GM21360 (cell line): ENCODE measurements around the gene LNX1.

ENCODE experiments used
- ATAC-seq: cut with Tn5 transposase; IDR thresholded peaks from one replicate; pipeline ENCODE4 v1.9.1; 2021; ENCODE audit warnings: mild to moderate bottlenecking, moderate library complexity; ENCODE audit not compliant: unreplicated experiment

Gene LNX1

DNA sequence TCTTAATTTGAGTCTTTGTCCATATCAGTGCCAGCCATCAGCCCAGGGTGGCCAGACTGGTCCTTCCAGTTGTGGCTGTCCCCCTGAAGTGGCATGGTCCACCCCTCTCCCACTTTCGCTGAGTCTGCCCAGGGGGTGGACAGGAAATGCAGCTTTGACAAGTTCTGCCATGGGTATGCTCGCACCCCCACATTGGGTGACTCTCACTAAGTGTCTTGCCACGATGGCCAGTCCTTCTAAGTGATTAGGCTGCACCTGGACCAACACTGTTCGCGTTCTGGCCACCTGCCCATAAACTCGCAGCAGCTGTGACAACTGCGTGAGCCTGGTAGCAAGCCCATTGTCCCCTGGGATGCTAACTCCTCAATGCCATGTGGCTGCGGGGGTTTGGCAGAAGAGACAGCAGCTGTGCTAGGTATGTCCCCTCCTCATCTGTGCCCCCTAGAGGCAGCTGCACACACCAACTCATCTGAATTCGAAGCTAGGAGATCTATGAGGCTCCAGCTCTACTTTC, 10.0 kb upstream of the LNX1 start:
- peak; percentile 58 for ATAC-seq

GRCh38 chr4:53599632-53600031, 8.3 kb upstream of the LNX1 start:
- peak; percentile 56 for ATAC-seq

DNA sequence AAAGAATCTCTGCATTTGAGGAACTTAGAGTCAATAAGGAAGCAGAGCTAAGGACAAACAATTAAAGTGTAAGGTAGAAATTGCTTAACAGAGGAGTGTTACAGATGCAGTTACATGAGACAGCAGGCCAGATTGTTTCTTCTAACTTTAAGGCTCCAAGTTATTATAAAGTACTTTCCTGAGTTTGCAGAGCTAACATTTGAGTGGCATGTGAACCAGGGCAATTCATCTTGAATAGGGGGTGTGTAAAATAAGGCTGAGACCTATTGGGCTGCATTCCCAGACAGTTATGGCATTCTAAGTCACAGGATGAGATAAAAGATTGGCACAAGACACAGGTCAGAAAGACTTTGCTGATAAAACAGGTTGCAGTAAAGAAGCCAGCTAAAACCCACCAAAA, 7.6 kb upstream of the LNX1 start:
- no peak for ATAC-seq

DNA sequence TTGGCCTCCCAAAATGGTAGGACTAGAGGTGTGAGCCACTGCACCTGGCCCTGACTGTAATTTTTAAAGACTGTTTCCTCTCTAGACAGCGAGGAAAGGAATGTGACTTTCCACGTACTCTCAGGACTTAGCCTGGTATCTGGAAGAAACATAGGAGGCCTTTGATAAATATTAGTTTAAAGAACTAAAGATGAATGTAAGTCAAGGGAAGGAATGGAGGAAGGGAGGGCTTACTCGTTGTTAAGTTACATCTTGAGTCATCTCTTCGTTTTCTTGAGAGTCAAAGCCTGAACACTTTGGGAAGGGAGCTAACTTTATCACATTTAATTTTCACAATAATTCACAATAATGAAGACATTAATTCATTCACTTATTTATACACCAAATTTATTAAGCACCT, 7.2 kb upstream of the LNX1 start:
- no peak for ATAC-seq

DNA sequence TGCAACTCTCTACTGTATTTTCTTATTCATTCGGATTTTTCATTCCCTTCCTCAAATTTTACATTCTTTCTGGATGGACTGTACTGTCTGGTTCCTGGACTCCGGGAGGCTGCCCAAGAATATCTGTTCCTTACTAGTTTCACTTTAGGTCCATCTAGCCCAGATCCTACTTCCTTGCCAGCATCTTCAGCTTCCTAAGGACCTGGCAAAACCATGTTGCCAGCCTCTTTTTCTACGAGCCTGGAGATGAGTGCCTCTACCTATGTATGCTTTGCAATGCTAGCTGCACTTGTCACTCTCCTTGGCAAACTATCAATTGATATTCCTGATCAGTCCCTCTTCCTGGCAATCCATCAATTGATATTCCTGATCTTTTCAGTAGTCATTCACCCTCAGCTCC, 5.6 kb upstream of the LNX1 start:
- no peak for ATAC-seq

DNA sequence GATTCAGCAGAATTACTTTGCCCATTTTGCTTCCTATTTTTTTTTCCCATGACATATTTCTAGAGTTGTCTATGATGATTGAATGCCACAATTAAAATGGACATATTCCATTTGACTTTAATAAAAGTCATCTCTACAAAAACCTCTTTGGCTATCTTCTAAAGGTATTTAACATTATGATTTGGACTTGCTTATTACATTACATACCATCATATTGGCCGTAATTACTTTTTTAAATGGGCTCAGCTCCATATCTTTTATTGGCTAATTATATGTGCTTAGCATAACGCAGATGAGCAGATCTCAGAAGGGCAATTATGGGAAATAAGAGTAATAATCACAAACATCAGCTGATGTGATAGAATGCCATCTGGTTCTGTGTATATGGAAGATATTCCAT, 4.5 kb upstream of the LNX1 start:
- no peak for ATAC-seq

DNA sequence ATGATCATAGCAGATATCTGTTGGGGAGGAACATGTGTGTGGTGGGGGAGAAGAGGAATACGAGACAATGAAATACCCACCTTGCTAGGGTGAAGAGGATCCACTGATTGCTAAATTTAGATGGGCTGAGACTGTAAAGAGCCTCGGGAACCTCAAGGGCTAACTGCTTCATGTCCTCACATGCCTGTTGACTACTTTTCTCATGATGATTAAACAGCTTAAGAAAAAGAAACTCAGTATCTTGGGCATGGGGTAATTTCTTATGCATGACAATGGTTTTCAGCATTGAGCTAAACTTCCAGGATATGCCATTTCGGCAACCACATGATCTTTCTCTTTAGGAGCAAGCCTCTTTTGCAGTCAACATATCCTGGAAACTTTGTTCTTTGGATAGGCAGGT, 3.9 kb upstream of the LNX1 start:
- no peak for ATAC-seq

DNA sequence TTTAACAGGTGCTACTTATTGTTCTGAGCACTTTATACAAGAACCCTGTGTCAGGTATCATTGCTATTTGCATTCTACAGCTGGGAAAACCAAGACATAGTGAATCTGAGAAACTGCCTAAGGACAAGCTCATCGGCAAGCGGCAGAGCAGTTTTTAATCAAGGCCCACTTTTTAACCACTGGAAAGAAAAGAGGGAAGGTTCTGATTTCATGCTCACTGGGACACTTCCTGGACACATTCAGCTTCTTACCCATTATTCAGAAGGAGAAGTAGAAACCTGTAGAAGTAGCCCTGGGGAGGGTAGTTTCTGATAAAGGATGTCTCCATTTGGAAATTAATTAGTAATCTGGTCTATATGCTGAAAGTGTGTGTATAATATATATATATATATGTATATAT, 2.5 kb upstream of the LNX1 start:
- ATAC-seq: no peak

- ATAC-seq: no peak
Observed at GRCh38 chr4:53592686-53593501, 1.6 kb upstream of the LNX1 start.

- no peak for ATAC-seq
Observed at GRCh38 chr4:53592122-53592521, 836 bp upstream of the LNX1 start.

- no peak for ATAC-seq
Observed at GRCh38 chr4:53590187-53590586, 1.1 kb downstream of the LNX1 start.

GRCh38 chr4:53589511-53589910, 1.8 kb downstream of the LNX1 start:
- no peak for ATAC-seq

DNA sequence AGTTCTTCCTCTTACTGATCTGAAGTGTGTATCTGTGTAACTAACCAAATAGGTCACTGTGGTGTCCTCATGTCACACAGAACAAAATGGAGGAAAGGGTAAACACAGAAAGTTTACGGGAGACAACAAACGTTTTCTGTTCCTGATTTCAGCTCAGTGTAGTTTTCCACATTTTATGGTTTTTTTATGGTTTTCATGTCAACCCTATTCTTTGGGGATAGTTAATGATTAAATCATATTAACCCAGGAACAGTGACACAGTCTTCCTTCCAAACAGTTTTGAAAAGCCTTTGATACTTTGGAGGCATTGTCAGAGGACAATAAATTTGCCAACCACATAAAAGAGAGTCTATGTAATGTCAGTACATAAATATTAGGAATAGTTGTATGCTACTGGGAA, 4.2 kb downstream of the LNX1 start:
- no peak for ATAC-seq

- ATAC-seq: no peak
Observed at GRCh38 chr4:53586121-53586816, 5.0 kb downstream of the LNX1 start.

DNA sequence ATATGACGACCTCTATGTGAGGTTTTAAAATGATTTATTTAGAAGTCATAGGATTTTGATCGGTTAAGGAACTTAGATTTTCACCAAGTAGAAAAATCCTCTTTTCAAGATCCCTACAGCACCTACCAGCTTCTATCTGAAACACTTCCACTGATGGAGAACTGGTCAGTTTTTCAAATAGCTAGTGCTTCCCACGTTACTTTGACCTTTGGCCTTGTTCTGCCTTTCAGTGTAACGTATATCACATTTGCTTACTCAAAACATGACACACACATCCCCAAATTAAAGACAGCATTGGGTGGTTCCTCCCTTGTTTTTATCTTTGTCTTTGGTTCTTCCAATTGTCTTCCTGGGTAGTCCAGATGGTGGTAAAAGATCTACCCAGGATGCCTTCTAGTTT, 6.6 kb downstream of the LNX1 start:
- no peak for ATAC-seq

- no peak for ATAC-seq
Observed at GRCh38 chr4:53583513-53583912, 7.8 kb downstream of the LNX1 start.

DNA sequence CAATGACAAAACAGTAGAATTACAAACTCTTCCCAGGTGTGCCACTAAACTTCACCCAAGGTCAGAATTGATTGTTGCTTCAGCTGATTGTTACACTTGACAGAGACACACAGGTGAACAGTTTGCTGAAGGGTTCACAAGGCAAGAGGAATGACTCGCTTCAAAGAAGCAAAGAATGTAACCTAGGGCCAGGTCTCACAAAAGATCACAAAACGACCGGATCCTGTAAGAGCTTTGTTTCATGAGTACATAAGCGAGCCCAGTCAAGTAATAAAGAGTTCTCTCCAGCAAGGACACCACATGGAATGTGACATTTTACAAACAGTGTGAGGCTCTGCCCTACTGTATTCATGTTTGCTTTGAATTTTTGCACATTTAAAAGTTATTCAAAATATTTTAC, 9.1 kb downstream of the LNX1 start:
- no peak for ATAC-seq

DNA sequence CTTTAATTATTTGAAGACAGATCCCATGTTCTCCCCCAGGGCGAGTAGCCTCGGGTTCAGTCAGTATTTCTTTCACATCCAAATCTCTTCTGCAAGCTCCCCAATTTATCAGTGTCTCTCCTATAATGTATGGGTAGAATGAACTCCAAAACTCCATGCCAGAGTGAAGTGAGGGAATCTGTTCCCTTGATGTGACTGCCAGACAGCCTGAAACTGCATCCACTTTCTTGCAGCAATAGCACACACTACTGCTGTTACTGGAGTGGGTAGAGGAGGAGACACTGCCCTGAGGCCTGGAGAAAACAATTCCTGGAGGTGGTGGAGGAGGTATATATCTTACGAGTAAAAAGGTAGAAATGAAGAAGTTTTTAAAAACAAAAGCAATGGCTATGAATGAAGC, 11.0 kb downstream of the LNX1 start:
- ATAC-seq: no peak

- ATAC-seq: no peak
Observed at GRCh38 chr4:53579826-53580225, 11.5 kb downstream of the LNX1 start.

DNA sequence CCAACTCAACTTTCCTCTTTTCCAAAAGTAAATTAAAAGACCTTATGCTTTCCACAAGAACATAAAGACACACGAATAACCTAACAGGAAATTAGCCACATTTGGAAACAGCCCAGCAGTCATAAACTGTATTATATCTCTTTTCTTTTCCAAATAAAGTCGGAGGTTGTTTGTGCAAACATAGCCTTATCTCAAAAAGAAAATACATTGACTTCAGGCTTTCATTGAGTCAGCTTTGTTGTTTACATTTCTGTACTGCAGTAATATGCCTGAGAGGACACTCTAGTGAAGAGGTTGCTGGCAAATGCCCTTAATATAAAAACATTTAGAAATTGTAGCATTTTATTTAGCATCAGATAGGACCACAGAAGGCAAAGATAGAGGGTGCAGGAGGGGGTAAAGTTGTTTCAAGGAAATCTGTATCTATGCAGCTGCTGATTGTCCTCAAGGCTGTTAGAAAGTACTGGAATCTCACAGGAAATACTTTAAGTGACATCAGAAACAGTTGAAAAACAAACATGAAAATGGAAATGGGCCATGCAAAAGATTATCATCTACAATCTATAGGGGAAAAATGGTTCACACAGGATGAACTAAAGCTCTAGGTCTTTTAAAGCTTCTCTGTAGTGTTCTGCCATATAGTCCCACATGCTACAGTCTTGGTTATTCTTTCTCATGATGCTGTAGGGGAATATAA, 14.5 kb downstream of the LNX1 start:
- ATAC-seq: no peak

DNA sequence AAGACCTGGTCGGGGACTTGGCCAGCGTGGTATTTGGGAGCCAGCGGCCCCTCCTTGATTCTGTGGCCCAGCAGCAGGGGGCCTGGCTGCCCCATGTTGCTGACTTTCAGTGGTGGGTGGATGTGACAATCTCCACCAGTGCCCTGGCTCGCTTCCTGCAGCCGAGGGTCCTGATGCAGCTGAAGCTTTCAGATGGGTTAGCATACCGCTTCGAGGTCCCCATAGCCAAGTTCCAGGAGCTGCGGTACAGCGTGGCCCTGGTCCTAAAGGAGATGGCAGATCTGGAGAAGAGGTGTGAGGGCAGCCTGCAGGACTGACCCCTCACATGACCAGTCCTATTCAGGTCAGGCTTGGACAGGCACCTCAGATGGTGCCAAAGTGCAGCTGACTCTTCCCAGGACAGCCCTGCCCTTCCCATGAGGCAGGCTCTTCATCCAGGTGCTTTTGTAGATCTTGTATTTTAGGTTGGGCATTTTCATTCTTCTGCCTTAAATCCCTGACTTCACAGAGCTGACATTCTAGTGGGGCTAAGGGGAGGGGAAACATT, 15.1 kb downstream of the LNX1 start:
- ATAC-seq: no peak
